Stimulated activated CD8-positive, alpha-beta memory T cell treated with anti-CD3 and anti-CD28 coated beads, Interleukin-7, amount 100 ng/mL, for 4 hours (primary cell): Measurements from ENCODE around the gene NTSR1.
A peak's percentile ranks its signal among the peaks of the same experiment; 100 is the strongest.

Experiments
- DNase-seq, 2 donors: peaks; one replicate each; pipeline ENCODE4 v3.0.0-alpha.2; 2020; ENCODE audit warnings: low read depth in 2 of 2

The NTSR1 gene

GRCh38 chr20:62801284-62802010 lies 92.8 kb downstream of the NTSR1 start:
- no peak for DNase-seq

- DNase-seq: no peak
Measured at GRCh38 chr20:62802026-62802712, 93.5 kb downstream of the NTSR1 start.

- DNase-seq: no peak
Measured at GRCh38 chr20:62804021-62804626, 95.5 kb downstream of the NTSR1 start.

GRCh38 chr20:62804627-62805154 lies 96.1 kb downstream of the NTSR1 start, which contains the start of gene OGFR:
Gene OGFR (plus strand): TSS chr20:62804835. CDS start chr20:62804860, 25 bp downstream.
- DNase-seq: peak; percentile 55 to 71

- DNase-seq: peak; percentile 37 to 71
Measured at GRCh38 chr20:62805155-62805710, 96.6 kb downstream of the NTSR1 start.

GRCh38 chr20:62805711-62806382 lies 97.2 kb downstream of the NTSR1 start:
- no peak for DNase-seq

GRCh38 chr20:62806383-62807050 lies 97.9 kb downstream of the NTSR1 start:
- DNase-seq: no peak

GRCh38 chr20:62807444-62808210 lies 99.0 kb downstream of the NTSR1 start:
- DNase-seq: no peak

GRCh38 chr20:62808211-62808865 lies 99.7 kb downstream of the NTSR1 start:
- DNase-seq: peak; percentile 52

GRCh38 chr20:62809530-62810428 lies 101.1 kb downstream of the NTSR1 start:
- DNase-seq: no peak

- no peak for DNase-seq
Measured at GRCh38 chr20:62811320-62811719, 102.7 kb downstream of the NTSR1 start.

GRCh38 chr20:62811720-62812119 lies 103.1 kb downstream of the NTSR1 start:
- DNase-seq: no peak
